CD4-positive, alpha-beta T cell treated with Interleukin-17A for 1 hour (primary cell): ENCODE data around the gene EFNA3.

Experiments used
- DNase-seq: peaks from one replicate; pipeline ENCODE4 v3.0.0-alpha.2; 2020

The EFNA3 gene

GRCh38 chr1:155049651-155050559 is 28.7 kb upstream of the EFNA3 start:
- no peak for DNase-seq

DNA sequence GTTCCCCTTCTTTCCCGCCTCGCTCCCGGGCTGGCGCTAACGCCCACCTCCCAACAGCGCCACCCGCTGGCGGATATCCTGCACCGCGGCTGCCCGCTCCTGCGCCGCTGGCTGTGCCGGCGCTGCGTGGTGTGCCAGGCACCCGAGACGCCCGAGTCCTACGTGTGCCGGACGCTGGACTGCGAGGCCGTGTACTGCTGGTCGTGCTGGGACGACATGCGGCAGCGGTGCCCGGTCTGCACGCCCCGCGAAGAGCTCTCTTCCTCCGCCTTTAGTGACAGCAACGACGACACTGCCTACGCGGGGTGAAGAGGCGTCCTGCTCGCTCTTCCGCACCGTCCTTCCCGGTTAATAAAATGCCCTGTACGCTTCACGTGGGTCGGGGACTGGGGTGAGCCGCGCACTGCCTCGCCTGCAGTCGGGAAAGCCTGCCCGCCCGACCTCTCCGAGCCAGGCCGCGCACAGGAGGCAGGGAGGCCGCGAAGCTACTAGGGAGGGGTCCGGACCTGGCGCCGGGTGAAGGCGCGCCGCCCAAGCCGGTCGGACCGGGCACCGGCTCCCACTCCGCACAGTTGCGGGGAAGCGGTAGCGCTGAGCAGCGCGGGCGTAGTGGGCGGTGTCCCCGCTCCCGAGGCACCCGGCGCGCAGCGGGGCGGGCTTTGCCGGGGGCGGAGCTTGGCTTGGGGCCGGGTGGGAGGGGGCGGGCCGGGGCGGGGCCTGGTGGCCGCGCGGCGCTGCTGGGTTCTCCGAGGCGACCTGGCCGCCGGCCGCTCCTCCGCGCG is 27.9 kb upstream of the EFNA3 start, which contains the start of gene ADAM15:
Gene ADAM15, plus strand, starts transcription at position 757 of the 782 bp plus-strand sequence. CDS start 71 bp downstream, outside the sequence.
- peak; percentile 86 for DNase-seq

GRCh38 chr1:155051342-155051776 is 27.3 kb upstream of the EFNA3 start:
- DNase-seq: no peak

GRCh38 chr1:155051777-155052398 is 26.7 kb upstream of the EFNA3 start:
- peak; percentile 61 for DNase-seq

GRCh38 chr1:155052439-155053395 is 25.9 kb upstream of the EFNA3 start:
- no peak for DNase-seq

DNA sequence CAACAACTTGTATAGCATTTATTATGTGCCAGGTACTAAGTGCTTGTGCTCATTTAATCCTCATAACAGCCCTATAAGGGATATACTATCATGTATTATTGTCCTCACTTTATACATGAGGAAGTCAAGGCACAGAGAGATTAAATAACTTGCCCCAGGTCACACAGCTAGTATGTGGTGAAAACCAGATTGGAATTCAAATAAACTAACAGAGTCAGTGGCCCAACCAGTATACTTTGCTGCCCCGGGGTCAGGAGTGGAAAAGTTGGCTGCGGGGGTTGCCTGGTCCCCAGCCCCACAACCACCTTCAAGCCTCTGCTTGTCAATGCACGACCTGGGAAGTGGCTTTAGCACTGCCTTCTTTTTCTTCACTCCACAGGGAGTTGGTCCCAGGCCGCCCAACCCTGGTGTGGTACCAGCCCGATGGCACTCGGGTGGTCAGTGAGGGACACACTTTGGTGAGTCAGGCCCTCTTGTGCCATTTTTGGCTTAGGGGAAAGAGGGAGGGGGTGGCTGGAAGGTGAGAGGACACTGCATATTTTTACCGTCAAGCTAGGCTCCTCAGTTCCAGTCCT is 25.0 kb upstream of the EFNA3 start:
- DNase-seq: no peak

DNA sequence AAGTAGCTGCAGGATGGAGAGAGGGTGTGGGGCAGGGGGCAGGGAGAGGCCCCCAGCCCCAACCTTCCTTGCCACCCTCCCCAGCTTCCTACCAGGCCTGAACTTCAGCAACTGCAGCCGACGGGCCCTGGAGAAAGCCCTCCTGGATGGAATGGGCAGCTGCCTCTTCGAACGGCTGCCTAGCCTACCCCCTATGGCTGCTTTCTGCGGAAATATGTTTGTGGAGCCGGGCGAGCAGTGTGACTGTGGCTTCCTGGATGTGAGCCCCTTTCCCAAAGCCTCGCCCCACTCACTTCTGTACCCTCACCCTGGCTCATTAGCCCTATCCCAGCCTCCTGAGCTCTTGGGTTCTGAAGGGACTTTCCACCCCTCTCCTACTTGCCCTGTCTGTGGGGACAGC is 21.5 kb upstream of the EFNA3 start:
- DNase-seq: no peak

GRCh38 chr1:155057788-155058211 is 20.8 kb upstream of the EFNA3 start:
- no peak for DNase-seq

DNA sequence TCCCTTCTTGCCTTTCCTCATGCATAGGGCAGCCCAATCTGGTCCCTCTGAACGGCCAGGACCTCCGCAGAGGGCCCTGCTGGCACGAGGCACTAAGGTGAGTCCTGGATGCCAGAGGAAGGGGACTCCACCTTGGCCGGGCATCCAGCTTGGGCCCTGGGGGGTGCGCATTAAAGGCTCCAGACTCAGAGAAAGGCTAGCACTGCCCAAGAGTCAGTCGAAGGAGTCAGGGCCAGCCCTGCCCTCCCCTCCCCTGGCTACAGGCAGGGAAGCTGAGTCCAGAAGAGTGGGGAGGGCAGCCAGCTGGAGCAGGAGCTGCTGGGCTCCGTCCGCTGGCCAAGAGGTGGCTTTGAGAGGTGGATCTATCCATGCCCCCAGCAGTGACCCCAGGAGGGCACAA is 17.9 kb upstream of the EFNA3 start:
- DNase-seq: no peak

- DNase-seq: peak; percentile 96
These were observed 17.1 kb upstream of the EFNA3 start for GRCh38 chr1:155061381-155062150.

DNA sequence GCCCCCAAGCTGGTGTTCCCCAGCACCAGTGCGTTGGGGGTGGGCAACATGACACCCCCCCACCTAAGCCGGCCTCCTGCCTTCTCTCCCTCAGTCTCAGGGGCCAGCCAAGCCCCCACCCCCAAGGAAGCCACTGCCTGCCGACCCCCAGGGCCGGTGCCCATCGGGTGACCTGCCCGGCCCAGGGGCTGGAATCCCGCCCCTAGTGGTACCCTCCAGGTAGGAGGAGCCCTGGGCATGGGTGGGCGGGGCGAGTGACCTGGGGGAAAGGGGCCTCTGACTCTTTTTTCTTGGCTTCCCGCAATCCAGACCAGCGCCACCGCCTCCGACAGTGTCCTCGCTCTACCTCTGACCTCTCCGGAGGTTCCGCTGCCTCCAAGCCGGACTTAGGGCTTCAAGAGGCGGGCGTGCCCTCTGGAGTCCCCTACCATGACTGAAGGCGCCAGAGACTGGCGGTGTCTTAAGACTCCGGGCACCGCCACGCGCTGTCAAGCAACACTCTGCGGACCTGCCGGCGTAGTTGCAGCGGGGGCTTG is 16.4 kb upstream of the EFNA3 start:
- DNase-seq: no peak

DNA sequence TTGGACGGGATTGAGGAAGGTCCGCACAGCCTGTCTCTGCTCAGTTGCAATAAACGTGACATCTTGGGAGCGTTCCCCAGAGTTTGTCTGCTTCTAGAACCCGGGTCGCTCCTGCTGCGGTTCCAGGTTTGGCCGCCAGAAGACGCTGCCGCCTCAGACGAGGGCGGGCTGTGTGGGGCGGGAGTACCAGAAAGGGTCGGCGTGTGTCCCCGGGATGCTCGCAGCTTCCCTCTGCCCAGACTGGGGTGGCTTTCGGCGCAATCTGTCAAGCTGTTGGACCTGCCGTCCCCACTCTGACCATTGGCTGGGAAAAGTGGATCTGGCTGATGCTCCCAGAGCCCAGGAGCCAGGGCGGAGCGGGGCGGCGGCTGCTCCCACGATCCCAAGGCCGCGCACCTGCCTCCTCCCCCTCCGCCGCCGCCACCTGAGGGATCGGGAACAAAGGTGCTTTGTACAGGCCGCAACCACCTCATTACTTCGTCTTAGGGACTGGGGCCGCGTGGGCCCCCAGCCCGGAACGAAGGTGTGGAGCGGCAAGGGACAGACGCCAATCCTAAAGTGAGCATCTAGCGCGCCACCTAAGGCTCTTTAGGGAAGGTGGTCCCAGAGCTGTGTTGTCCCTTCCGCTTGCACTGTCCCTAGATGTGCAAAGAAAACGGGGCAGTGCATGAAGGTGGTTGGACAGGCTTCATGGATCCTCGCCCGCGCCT is 15.8 kb upstream of the EFNA3 start:
- DNase-seq: peak; percentile 79

DNA sequence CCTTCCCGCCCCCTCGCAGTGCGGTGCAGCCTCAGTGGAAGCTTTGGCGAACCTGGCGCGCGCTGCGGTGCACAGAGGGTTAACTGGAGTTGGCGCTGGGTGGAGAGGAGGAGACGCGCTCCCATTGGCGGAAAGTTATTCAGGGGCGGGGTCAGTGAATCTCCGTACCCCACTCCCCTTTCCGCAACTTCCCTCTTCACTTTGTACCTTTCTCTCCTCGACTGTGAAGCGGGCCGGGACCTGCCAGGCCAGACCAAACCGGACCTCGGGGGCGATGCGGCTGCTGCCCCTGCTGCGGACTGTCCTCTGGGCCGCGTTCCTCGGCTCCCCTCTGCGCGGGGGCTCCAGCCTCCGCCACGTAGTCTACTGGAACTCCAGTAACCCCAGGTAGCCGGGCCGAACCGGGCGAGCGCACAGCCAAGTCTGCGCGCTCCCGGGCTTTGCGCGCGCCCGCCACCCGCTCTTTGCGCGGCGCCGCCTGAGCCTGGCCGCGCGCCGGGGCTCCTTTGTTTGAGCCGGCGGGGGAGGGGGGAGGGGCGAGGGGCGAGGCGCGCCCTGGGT is 15.0 kb upstream of the EFNA3 start, which contains the start of gene EFNA4:
Gene EFNA4, plus strand, starts transcription at position 191 of the 561 bp plus-strand sequence. Its CDS starts 84 bp downstream, at position 275.
- DNase-seq: peak; percentile 89

- DNase-seq: peak; percentile 50
These were observed 14.4 kb upstream of the EFNA3 start for GRCh38 chr1:155064111-155064831.

GRCh38 chr1:155064832-155065429 is 13.7 kb upstream of the EFNA3 start:
- no peak for DNase-seq

- DNase-seq: no peak
These were observed 11.9 kb upstream of the EFNA3 start for GRCh38 chr1:155066777-155067176.

DNA sequence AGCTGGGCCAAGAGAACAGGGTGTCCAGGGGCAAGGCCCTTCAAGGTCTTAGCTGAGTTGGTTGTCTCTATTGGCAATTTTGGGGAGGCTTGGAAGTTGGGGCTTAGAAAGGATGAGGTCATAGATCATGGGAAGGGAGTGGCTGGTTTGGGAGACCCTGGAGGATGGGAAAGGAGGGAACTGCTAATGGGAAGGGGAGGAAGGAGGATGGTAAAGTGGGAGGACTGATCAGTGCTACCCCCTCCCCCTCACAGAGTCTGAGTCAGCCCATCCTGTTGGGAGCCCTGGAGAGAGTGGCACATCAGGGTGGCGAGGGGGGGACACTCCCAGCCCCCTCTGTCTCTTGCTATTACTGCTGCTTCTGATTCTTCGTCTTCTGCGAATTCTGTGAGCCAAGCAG is 10.0 kb upstream of the EFNA3 start:
- DNase-seq: no peak

GRCh38 chr1:155069551-155070157 is 9.0 kb upstream of the EFNA3 start:
- no peak for DNase-seq
